Thymus (tissue), 11 donors: Measurements from ENCODE around the gene COL19A1. TPM values are rescaled to one million over a fixed set of nuclear protein-coding genes. Genes with fewer than 3 reads are reported as not detected.
A peak's percentile ranks its signal among the peaks of the same experiment; 100 is the strongest.

Experiments
- DNase-seq, 9 donors: peaks; one replicate each; pipeline ENCODE4 v3.0.0-alpha.2; 2013; ENCODE audit warnings: low spot score in 9 of 9, low read depth in 6 of 9, missing footprints in 1 of 9
- H3K27ac ChIP-seq, 2 donors: one replicate each; pipeline ENCODE4 v1.5.1; 2013; ENCODE audit warnings: control low read depth in 1 of 2, low read depth in 1 of 2, low read length in 1 of 2, mild to moderate bottlenecking in 1 of 2, moderate library complexity in 1 of 2
- H3K27me3 ChIP-seq, 2 donors: one replicate each; pipeline ENCODE4 v1.5.1; 2013; ENCODE audit warnings: low read length in 1 of 2; ENCODE audit not compliant: control insufficient read depth in 2 of 2, insufficient read depth in 1 of 2
- H3K36me3 ChIP-seq, 2 donors: one replicate each; pipeline ENCODE4 v1.5.1; 2013; ENCODE audit warnings: low read length in 1 of 2, mild to moderate bottlenecking in 1 of 2, moderate library complexity in 1 of 2; ENCODE audit not compliant: control insufficient read depth in 2 of 2, insufficient read depth in 2 of 2
- H3K4me1 ChIP-seq, 2 donors: one replicate each; pipeline ENCODE4 v1.5.1; 2013; ENCODE audit warnings: low read length in 2 of 2; ENCODE audit not compliant: control insufficient read depth in 2 of 2, insufficient read depth in 2 of 2
- H3K4me3 ChIP-seq, 2 donors: one replicate each; pipeline ENCODE4 v1.5.1; 2013; ENCODE audit warnings: low read length in 2 of 2, control low read depth in 1 of 2, mild to moderate bottlenecking in 1 of 2
- H3K9me3 ChIP-seq, 2 donors: one replicate each; pipeline ENCODE4 v1.5.1; 2013; ENCODE audit warnings: low read length in 1 of 2, mild to moderate bottlenecking in 1 of 2; ENCODE audit not compliant: control insufficient read depth in 2 of 2, insufficient read depth in 1 of 2
- WGBS: extraction: QIAGEN DNeasy Blood & Tissue Kit; methylation state at CpG from one replicate; pipeline ENCODE4 v1.1.7; 2013; 5-methylcytosine and 5-hydroxymethylcytosine counted together
- polyA plus RNA-seq: library from polyadenylated mRNA; stranded (reverse); fragments of 200-250 nt; gene quantifications from one replicate; pipeline ENCODE4 v1.2.3, GENCODE V29; 2013
- total RNA-seq: library from RNA; stranded (reverse); fragments of 120-200 nt; gene quantifications from one replicate; pipeline ENCODE4 v1.2.4, GENCODE V29; 2013
- donor health status: healthy.

Gene COL19A1
- total and polyA plus RNA-seq, 2 donors = 0.34 to 8.7 TPM

DNA sequence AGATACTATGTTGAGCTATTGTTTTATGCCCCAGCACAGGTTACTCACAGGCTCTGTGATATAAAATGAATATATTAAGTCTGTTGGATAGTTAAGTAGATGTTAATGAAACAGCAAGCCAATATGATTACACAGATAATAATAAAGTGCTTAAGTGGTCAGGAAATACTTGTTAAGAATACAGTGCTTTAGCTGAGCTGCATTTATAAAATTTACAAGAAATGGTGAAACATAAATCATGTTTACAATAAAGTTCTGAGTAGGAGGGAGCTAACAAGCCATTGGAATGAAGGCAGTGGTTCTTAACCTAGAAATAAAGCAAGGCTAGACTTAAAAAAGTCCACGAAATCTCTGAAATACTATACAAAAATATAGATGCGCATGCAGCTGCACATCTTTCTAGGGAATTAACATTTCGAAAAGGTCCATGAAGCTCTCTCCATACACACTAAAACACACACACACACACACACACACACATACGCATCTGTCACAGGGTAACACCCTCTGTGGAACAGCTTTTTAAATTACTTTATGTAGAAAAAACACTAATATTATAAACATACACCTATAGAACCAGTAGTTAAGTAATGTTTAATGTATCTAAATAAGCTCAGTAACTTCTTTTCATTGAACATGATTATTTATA lies 349.2 kb downstream of the COL19A1 start:
- Histone ChIP-seq H3K4me3 (no peak overlapping the region), H3K36me3 (no peaks in the 10 kb centered on the region), H3K27ac (no peak overlapping the region), H3K9me3 (no peaks in the 10 kb centered on the region), H3K27me3 (no peaks in the 10 kb centered on the region), H3K4me1 (no peaks in the 10 kb centered on the region)
- WGBS = 88% methylated on average over 4 of the region's 4 CpGs
- DNase-seq = no peak

GRCh38 chr6:70216767-70217166 lies 350.4 kb downstream of the COL19A1 start:
- Histone ChIP-seq H3K27ac (no peak overlapping the region), H3K9me3 (no peaks in the 10 kb centered on the region), H3K4me3 (no peak overlapping the region), H3K4me1 (no peaks in the 10 kb centered on the region), H3K36me3 (no peaks in the 10 kb centered on the region), H3K27me3 (no peaks in the 10 kb centered on the region)
- WGBS = 75% methylated on average over 8 of the region's 8 CpGs
- no peak for DNase-seq

DNA sequence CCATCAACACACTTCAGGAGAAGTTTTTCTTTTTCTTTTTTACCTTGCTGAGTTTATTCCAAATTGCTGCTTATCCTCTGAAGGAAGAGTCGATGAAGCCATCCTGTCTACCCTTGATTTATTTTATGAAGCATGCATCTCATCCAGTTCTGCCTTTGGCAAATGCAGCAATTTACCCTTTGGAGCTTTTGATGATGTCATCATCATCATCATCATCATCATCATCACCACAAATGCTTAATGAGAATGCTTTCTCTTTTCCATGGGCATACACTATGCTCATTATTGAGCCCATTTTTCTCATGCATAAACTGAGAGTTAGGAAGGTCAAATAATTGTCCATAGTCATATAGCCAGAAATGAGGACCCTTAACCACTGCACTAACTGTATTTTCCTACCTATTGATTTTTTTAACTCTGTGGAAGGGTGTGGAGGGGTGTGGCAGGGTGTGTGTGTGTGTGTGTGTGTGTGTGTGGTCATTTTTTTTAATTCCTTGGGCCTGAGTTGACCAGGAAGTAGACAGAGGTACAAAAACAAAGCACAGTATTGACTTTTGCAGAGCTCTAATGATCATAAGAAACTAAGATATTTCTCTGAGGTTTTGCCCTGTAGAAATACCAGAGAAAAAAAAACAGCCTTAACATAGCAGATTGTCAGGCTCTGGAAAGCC lies 353.7 kb downstream of the COL19A1 start:
- H3K36me3 ChIP-seq = no peaks in the 10 kb centered on the region

DNA sequence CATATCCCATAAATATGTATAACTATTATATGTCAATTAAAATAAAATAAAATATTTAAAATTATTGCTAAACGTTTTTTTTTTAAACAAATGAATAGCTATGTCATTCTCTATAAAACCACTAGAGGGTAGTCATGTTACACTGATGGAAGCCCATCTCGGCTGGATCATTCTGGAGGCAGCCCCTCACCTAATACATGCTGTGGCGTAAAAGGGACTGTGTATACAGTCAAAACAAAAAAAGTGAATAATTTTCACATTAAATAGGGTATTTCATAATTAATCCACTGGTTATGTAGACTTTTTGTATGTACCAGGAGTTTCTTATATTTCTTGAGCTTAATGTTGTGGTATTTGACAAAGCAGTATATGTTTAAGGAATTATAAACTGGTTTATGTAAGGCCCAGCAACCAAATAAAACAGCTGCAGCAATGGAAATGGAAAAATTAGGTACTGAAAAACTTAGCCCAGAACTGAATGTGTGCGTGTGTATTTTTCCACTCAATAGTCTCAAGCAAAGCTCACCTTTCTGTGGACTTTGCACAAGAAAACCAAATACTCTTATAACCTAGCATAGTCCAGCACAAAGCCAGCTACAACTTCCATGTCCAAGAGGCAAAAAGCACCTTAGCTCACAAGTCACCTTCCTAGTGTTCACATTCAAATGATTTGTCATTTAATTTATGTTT lies 354.8 kb downstream of the COL19A1 start:
- peak in 4 of 9 donors; percentile 4 to 19 (median 8) for DNase-seq
- Histone ChIP-seq H3K4me3 (no peak overlapping the region), H3K4me1 (no peaks in the 10 kb centered on the region), H3K9me3 (no peaks in the 10 kb centered on the region), H3K27ac (no peak overlapping the region), H3K36me3 (no peaks in the 10 kb centered on the region), H3K27me3 (no peaks in the 10 kb centered on the region)
- WGBS = 24% methylated on average over 4 of the region's 4 CpGs

More for the DNA sequence above, 353.7 kb downstream of the COL19A1 start:
- Histone ChIP-seq H3K27ac (no peak overlapping the region), H3K9me3 (no peaks in the 10 kb centered on the region), H3K4me1 (no peaks in the 10 kb centered on the region), H3K27me3 (no peaks in the 10 kb centered on the region), H3K4me3 (no peak overlapping the region)
- WGBS = 98% methylated on average over 1 of the region's 1 CpG
- DNase-seq = no peak

DNA sequence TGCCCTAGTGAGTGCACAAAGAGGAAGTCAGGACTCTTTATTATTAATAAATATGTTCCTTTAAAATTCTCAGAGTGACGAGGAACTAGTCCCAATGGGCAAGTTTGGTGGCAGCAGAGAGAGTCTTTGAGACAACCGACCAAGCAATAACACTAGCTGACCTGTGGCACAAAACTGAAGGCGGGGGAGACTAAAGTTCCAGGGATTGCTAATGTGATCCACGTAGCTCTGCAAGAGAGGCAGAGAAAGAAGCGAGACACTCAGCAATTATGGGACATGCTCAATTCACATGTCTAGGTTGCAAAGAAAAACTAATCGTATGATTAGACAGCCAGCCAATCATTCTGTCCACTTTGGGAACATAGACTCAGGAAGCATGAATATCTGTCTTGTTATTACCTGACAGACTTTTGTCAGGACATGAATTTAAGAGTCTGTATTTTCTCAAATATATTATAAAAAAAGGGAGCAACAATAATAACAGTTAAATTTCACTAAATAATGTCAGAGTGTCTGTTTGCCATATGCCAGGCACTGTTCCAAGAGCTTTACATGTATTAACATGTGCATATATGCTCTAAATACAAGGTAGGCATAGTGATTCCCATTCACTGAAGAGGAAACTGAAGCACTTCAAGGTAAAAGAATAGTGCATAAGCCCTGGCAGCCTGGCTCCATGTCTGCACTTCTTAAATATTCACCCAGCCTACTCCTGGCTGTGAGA lies 355.5 kb downstream of the COL19A1 start:
- H3K9me3 ChIP-seq = no peaks in the 10 kb centered on the region
- H3K27ac ChIP-seq = no peak overlapping the region
- no peak for DNase-seq
- 70% methylated on average over 6 of the region's 6 CpGs for WGBS
- no peak overlapping the region for H3K4me3 ChIP-seq
- no peaks in the 10 kb centered on the region for H3K27me3 ChIP-seq
- no peaks in the 10 kb centered on the region for H3K36me3 ChIP-seq
- no peaks in the 10 kb centered on the region for H3K4me1 ChIP-seq

- H3K36me3 ChIP-seq = no peaks in the 10 kb centered on the region
- DNase-seq = no peak
- H3K9me3 ChIP-seq = no peaks in the 10 kb centered on the region
- H3K27ac ChIP-seq = no peak overlapping the region
- WGBS = 92% methylated on average over 2 of the region's 2 CpGs
- H3K4me3 ChIP-seq = no peak overlapping the region
- no peaks in the 10 kb centered on the region for H3K4me1 ChIP-seq
- H3K27me3 ChIP-seq = no peaks in the 10 kb centered on the region
These were observed 356.0 kb downstream of the COL19A1 start for GRCh38 chr6:70222439-70222749.

GRCh38 chr6:70225055-70225454 lies 358.7 kb downstream of the COL19A1 start:
- DNase-seq = no peak

GRCh38 chr6:70231311-70231710 lies 365.0 kb downstream of the COL19A1 start:
- 91% methylated on average over 2 of the region's 2 CpGs for WGBS
- no peak for DNase-seq
- Histone ChIP-seq H3K27me3 (no peaks in the 10 kb centered on the region), H3K36me3 (no peaks in the 10 kb centered on the region), H3K27ac (no peak overlapping the region), H3K4me1 (no peaks in the 10 kb centered on the region), H3K4me3 (no peak overlapping the region), H3K9me3 (no peaks in the 10 kb centered on the region)

More at GRCh38 chr6:70225055-70225454, 358.7 kb downstream of the COL19A1 start:
- 91% methylated on average over 2 of the region's 2 CpGs for WGBS
- H3K4me3 ChIP-seq = no peak overlapping the region
- H3K27me3 ChIP-seq = no peaks in the 10 kb centered on the region
- H3K9me3 ChIP-seq = no peaks in the 10 kb centered on the region
- H3K4me1 ChIP-seq = no peaks in the 10 kb centered on the region
- H3K36me3 ChIP-seq = no peaks in the 10 kb centered on the region
- no peak overlapping the region for H3K27ac ChIP-seq
